ENCODE results near the gene TTL.

TTL gene

DNA sequence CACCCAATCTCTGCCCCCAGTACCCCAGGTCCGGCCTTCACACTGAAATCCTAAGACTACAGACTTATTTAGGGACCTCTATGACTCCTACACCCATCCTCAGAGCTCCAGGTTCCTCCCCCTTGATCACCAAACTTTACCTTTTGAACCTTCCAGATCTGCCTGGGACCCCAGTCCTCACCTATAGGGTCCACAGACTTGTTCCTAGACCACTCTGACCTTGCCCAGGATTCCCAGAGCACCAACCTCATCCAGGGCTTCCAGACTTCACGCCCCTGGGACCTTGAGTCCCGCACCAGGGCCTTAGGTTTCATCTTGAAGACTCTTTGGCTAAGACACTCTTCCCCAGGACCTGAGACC, 102.9 kb downstream of the TTL start:
- DNase-seq = no peak

DNA sequence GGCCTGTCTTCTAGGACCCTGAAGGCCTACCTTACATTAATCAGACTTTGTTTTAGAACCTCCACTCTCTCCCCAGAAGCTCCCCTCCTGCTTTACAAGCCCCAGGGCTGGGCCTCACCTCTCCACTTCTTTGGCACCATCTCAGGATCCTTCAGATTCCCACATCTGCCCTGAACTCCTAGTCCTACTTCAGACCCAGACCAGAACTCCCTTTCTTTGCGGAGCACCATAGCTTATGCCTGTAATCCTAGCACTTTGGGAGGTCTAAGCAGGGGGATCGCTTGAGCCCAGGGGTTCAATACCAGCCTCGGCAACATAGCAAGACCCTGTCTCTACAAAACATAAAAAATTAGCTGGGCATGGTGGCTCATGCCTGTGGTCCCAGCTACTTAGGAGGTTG, 103.4 kb downstream of the TTL start:
- DNase-seq = no peak

DNA sequence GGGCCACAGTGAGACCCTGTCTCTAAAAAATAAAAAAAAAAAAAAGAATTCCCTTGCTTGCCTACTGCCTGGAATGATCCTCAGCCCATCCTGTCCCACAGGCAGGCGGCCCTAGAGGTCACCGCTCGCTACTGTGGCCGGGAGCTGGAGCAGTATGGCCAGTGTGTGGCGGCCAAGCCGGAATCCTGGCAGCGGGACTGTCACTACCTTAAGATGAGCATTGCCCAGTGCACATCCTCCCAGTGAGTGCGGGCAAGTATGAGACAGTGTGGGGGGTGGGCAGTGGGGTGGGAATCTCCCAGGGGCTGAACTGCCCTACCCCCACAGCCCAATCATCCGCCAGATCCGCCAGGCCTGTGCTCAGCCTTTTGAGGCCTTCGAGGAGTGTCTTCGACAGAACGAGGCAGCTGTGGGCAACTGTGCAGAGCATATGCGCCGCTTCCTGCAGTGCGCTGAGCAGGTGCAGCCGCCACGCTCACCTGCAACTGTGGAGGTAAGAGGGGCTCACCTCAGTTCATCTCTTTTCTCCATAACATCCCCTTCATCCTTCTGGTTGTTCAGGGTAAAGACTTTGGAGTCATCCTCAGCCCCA, 104.0 kb downstream of the TTL start:
- no peak for DNase-seq

DNA sequence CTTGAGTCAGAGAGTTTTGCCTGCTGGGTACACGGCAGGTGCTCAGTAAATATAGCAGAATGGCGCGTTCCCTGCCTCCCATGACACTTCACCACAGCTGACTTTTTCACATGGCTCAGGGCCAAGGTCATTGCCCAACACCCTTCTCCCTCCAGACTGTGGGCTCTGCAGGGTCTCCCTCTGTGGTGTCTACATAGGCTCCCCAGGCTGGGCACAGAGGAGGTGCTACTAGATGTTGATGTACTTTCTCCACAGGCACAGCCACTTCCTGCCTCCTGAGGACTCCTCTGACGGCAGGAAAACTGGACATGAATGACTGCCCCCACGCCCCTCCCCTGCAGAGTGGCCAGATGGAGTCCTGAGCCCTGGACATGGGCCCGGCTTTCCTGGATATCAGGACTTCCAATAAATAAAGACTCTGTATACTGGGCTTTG, 106.7 kb downstream of the TTL start:
- no peak for DNase-seq
